HepG2 (cell line): ENCODE results near the gene COCH. TPM values are rescaled to one million over a fixed set of nuclear protein-coding genes. Genes with fewer than 3 reads are reported as not detected.

Experiments used
- CENPX ChIP-seq: sonication (generic); formaldehyde crosslinking; IDR thresholded peaks from 2 replicates; pipeline ENCODE4 v1.9.0; 2021; ENCODE audit warnings: mild to moderate bottlenecking, missing genetic modification reagents, moderate library complexity
- FOSL1 ChIP-seq: sonication (generic); formaldehyde crosslinking; IDR thresholded peaks from 2 replicates; pipeline ENCODE4 v1.9.0; 2021; ENCODE audit warnings: missing genetic modification reagents, borderline replicate concordance
- HDAC2 ChIP-seq: sonication (generic); formaldehyde crosslinking; IDR thresholded peaks from 2 replicates; pipeline ENCODE4 v1.4.0; 2020; ENCODE audit warnings: missing genetic modification reagents
- KLF12 ChIP-seq: sonication (generic); formaldehyde crosslinking; IDR thresholded peaks from 2 replicates; pipeline ENCODE4 v1.4.0; 2020; ENCODE audit warnings: missing genetic modification reagents, borderline replicate concordance
- MED13 ChIP-seq: sonication (generic); formaldehyde crosslinking; IDR thresholded peaks from 2 replicates; pipeline ENCODE4 v1.5.0; 2020; ENCODE audit warnings: missing genetic modification reagents
- SNRNP70 ChIP-seq: fragments of 200-400 bp; formaldehyde crosslinking; IDR thresholded peaks from 2 replicates; pipeline ENCODE4 v1.6.1; 2017; ENCODE audit warnings: mild to moderate bottlenecking, low read depth, low read length, moderate library complexity
- SPEN ChIP-seq: sonication (generic); formaldehyde crosslinking; IDR thresholded peaks from 2 replicates; pipeline ENCODE4 v1.5.1; 2020; ENCODE audit warnings: low read depth, mild to moderate bottlenecking, missing genetic modification reagents
- TCF7L2 ChIP-seq: IDR thresholded peaks from 2 replicates; pipeline ENCODE4 v1.6.1; 2011; ENCODE audit warnings: mild to moderate bottlenecking, low read depth, low read length, moderate library complexity
- TSC22D2 ChIP-seq: sonication (generic); formaldehyde crosslinking; IDR thresholded peaks from 2 replicates; pipeline ENCODE4 v1.5.1; 2020; ENCODE audit warnings: missing genetic modification reagents, mild to moderate bottlenecking, borderline replicate concordance
- YY1 ChIP-seq: IDR thresholded peaks from 2 replicates; pipeline ENCODE4 v1.6.1; 2011; ENCODE audit warnings: low read length, low read depth, moderate library complexity, mild to moderate bottlenecking; ENCODE audit not compliant: insufficient read depth, insufficient replicate concordance
- ZNF235 ChIP-seq: sonication (generic); formaldehyde crosslinking; IDR thresholded peaks from 2 replicates; pipeline ENCODE4 v1.8.1; 2023; ENCODE audit warnings: mild to moderate bottlenecking, missing genetic modification reagents, borderline replicate concordance
- ZNF329 ChIP-seq: sonication (generic); formaldehyde crosslinking; IDR thresholded peaks from 2 replicates; pipeline ENCODE4 v1.9.0; 2021; ENCODE audit warnings: low read depth, mild to moderate bottlenecking, missing genetic modification reagents
- ZNF33B ChIP-seq: sonication (generic); formaldehyde crosslinking; IDR thresholded peaks from 2 replicates; pipeline ENCODE4 v1.5.1; 2020; ENCODE audit warnings: mild to moderate bottlenecking, missing genetic modification reagents
- polyA plus RNA-seq, 8 experiments: library from polyadenylated mRNA; depleted of rRNA in 3 of 8; stranded (reverse) in 7 of 8; unstranded in 1 of 8; fragments of >200 nt; fragmentation: Illumina TruSeq in 4 of 8; extraction: Trizol in 4 of 8; gene quantifications; 2 replicates each; pipeline versions ENCODE4 v1.2.1 to v1.2.3, GENCODE V29; 2011 to 2016; ENCODE audit warnings: low read depth in 4 of 8, missing spikeins in 1 of 8, mixed read lengths in 1 of 8; ENCODE audit not compliant: insufficient read depth in 1 of 8
- total RNA-seq, 5 experiments: library from RNA; depleted of rRNA; stranded (reverse); fragments of >200 nt; fragmentation: Illumina TruSeq; extraction: Trizol; gene quantifications; 2 replicates each; pipeline ENCODE4 v1.2.3, GENCODE V29; 2016; ENCODE audit warnings: low read depth in 1 of 5
- TF ChIP-seq, protein P1 (sequence below): sonication (generic); formaldehyde crosslinking; IDR thresholded peaks from 2 replicates; pipeline ENCODE4 v1.5.1; 2020; ENCODE audit warnings: mild to moderate bottlenecking, missing genetic modification reagents, moderate library complexity
- TF ChIP-seq, protein P2 (sequence below): sonication (generic); formaldehyde crosslinking; IDR thresholded peaks from 2 replicates; pipeline ENCODE4 v1.5.0; 2020; ENCODE audit warnings: mild to moderate bottlenecking, missing genetic modification reagents, moderate library complexity
- TF ChIP-seq, protein P3 (sequence below): sonication (generic); formaldehyde crosslinking; IDR thresholded peaks from 2 replicates; pipeline ENCODE4; 2020; ENCODE audit warnings: missing genetic modification reagents, mild to moderate bottlenecking, borderline replicate concordance
- TF ChIP-seq, protein P4 (sequence below): sonication (generic); formaldehyde crosslinking; IDR thresholded peaks from 2 replicates; pipeline ENCODE4 v1.4.0; 2020; ENCODE audit warnings: missing genetic modification reagents, low read depth, mild to moderate bottlenecking, borderline replicate concordance

The COCH gene
- total and polyA plus RNA-seq, 2 of the 13 experiments (the other 11 are each of a cell fraction or from before 2014, with no cell fraction given) = 78.2 to 79.3 TPM

DNA sequence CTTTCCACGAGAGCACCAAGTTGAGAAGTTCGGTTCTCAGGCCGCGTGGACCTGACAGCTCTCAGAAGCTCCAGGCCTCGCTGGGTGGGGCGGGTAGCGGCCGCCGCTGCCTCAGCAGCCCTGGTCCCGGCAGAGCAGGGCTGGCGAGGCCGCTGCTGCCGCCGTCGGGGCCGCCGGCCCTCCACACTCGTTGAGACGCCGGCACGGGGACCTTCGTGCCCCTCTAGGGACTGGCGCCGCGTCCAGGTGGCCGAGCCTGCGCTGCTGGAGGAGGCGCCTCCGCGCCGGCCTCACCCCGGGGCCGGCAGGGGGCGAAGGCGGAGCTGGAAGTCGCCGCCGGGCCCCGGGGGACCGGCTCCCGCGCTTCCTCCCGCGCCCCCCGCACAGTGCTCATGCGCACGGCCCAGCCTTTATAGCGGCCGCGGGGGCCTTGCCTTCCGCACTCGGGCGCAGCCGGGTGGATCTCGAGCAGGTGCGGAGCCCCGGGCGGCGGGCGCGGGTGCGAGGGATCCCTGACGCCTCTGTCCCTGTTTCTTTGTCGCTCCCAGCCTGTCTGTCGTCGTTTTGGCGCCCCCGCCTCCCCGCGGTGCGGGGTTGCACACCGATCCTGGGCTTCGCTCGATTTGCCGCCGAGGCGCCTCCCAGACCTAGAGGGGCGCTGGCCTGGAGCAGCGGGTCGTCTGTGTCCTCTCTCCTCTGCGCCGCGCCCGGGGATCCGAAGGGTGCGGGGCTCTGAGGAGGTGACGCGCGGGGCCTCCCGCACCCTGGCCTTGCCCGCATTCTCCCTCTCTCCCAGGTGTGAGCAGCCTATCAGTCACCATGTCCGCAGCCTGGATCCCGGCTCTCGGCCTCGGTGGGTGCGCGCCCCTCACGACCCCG lies at the start of gene COCH (continued):
- TF ChIP-seq MED13 (CRISPR knock-in tag) = peak; percentile 76; the same call in 1 of the 2 replicates
- TF ChIP-seq ZNF33B (CRISPR knock-in tag) = 0 out of 2 replicates have a peak, but pooled peaks have one; percentile 15
- peak; percentile 84; the same call in 1 of the 2 replicates for TF ChIP-seq SNRNP70
- peak; percentile 80 for TF ChIP-seq YY1
- peak; percentile 87; the same call in 1 of the 2 replicates for TF ChIP-seq TSC22D2 (CRISPR knock-in tag)
- TF ChIP-seq, protein P1, sequence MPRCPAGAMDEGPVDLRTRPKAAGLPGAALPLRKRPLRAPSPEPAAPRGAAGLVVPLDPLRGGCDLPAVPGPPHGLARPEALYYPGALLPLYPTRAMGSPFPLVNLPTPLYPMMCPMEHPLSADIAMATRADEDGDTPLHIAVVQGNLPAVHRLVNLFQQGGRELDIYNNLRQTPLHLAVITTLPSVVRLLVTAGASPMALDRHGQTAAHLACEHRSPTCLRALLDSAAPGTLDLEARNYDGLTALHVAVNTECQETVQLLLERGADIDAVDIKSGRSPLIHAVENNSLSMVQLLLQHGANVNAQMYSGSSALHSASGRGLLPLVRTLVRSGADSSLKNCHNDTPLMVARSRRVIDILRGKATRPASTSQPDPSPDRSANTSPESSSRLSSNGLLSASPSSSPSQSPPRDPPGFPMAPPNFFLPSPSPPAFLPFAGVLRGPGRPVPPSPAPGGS (CRISPR knock-in tag) = peak; percentile 96
- TF ChIP-seq FOSL1 (CRISPR knock-in tag) = peak; percentile 62; the same call in 1 of the 2 replicates
- TF ChIP-seq ZNF235 (CRISPR knock-in tag) = peak; percentile 97
- TF ChIP-seq, protein P2, sequence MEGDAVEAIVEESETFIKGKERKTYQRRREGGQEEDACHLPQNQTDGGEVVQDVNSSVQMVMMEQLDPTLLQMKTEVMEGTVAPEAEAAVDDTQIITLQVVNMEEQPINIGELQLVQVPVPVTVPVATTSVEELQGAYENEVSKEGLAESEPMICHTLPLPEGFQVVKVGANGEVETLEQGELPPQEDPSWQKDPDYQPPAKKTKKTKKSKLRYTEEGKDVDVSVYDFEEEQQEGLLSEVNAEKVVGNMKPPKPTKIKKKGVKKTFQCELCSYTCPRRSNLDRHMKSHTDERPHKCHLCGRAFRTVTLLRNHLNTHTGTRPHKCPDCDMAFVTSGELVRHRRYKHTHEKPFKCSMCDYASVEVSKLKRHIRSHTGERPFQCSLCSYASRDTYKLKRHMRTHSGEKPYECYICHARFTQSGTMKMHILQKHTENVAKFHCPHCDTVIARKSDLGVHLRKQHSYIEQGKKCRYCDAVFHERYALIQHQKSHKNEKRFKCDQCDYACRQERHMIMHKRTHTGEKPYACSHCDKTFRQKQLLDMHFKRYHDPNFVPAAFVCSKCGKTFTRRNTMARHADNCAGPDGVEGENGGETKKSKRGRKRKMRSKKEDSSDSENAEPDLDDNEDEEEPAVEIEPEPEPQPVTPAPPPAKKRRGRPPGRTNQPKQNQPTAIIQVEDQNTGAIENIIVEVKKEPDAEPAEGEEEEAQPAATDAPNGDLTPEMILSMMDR = peak; percentile 72
- no peak for TF ChIP-seq TCF7L2
- no peak for TF ChIP-seq CENPX (CRISPR knock-in tag)
- TF ChIP-seq KLF12 (CRISPR knock-in tag) = peak; percentile 78
- peak; percentile 73; the same call in 1 of the 2 replicates for TF ChIP-seq ZNF329 (CRISPR knock-in tag)
- TF ChIP-seq, protein P3, sequence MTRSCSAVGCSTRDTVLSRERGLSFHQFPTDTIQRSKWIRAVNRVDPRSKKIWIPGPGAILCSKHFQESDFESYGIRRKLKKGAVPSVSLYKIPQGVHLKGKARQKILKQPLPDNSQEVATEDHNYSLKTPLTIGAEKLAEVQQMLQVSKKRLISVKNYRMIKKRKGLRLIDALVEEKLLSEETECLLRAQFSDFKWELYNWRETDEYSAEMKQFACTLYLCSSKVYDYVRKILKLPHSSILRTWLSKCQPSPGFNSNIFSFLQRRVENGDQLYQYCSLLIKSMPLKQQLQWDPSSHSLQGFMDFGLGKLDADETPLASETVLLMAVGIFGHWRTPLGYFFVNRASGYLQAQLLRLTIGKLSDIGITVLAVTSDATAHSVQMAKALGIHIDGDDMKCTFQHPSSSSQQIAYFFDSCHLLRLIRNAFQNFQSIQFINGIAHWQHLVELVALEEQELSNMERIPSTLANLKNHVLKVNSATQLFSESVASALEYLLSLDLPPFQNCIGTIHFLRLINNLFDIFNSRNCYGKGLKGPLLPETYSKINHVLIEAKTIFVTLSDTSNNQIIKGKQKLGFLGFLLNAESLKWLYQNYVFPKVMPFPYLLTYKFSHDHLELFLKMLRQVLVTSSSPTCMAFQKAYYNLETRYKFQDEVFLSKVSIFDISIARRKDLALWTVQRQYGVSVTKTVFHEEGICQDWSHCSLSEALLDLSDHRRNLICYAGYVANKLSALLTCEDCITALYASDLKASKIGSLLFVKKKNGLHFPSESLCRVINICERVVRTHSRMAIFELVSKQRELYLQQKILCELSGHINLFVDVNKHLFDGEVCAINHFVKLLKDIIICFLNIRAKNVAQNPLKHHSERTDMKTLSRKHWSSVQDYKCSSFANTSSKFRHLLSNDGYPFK (CRISPR knock-in tag) = peak; percentile 87
- TF ChIP-seq SPEN (CRISPR knock-in tag) = peak; percentile 84; the same call in 1 of the 2 replicates
- TF ChIP-seq, protein P4, sequence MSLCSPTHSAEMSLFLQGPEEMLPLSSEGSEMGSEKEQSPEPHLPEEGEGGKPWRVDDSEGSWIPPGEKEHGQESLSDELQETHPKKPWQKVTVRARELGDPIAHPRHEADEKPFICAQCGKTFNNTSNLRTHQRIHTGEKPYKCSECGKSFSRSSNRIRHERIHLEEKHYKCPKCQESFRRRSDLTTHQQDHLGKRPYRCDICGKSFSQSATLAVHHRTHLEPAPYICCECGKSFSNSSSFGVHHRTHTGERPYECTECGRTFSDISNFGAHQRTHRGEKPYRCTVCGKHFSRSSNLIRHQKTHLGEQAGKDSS (CRISPR knock-in tag) = peak; percentile 100
- TF ChIP-seq HDAC2 (CRISPR knock-in tag) = peak; percentile 29
